ENCODE measurements around the gene MAGEA6.

DNA sequence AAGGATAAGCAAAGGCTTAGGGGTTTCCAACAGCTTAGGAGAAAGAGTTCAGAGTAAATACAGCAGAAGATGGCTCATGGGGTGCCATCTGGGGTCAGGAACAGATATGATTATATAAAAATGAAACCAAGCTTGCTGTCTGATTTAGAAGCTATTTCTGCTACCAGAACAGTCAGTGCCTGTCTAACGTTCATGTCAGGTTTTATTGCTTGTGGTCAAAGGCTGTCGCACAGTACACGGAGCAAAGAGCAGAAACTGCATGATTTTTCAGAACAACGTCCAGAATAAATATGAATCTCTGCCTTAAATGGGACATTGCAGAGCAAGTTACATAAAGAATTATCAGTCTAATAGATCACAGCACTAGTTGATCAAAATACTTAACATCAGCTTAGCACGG lies 43.7 kb upstream of the MAGEA6 start:
- TF ChIP-seq, protein P1, sequence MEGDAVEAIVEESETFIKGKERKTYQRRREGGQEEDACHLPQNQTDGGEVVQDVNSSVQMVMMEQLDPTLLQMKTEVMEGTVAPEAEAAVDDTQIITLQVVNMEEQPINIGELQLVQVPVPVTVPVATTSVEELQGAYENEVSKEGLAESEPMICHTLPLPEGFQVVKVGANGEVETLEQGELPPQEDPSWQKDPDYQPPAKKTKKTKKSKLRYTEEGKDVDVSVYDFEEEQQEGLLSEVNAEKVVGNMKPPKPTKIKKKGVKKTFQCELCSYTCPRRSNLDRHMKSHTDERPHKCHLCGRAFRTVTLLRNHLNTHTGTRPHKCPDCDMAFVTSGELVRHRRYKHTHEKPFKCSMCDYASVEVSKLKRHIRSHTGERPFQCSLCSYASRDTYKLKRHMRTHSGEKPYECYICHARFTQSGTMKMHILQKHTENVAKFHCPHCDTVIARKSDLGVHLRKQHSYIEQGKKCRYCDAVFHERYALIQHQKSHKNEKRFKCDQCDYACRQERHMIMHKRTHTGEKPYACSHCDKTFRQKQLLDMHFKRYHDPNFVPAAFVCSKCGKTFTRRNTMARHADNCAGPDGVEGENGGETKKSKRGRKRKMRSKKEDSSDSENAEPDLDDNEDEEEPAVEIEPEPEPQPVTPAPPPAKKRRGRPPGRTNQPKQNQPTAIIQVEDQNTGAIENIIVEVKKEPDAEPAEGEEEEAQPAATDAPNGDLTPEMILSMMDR (conservative IDR thresholded peaks at IDR 0.05; ENCODE audit: low read length): no peak
- no peak for TF ChIP-seq EZH2phosphoT487 (IDR thresholded peaks at IDR 0.05; ENCODE audit: borderline replicate concordance, low read depth, low read length)

Measured in OCI-LY7 (cell line).